ENCODE results near the gene D2HGDH. TPM values are rescaled to one million over a fixed set of nuclear protein-coding genes. Genes with fewer than 3 reads are reported as not detected.

The D2HGDH gene
- total RNA-seq, 1 donor from 2014 or later = 14.5 TPM

DNA sequence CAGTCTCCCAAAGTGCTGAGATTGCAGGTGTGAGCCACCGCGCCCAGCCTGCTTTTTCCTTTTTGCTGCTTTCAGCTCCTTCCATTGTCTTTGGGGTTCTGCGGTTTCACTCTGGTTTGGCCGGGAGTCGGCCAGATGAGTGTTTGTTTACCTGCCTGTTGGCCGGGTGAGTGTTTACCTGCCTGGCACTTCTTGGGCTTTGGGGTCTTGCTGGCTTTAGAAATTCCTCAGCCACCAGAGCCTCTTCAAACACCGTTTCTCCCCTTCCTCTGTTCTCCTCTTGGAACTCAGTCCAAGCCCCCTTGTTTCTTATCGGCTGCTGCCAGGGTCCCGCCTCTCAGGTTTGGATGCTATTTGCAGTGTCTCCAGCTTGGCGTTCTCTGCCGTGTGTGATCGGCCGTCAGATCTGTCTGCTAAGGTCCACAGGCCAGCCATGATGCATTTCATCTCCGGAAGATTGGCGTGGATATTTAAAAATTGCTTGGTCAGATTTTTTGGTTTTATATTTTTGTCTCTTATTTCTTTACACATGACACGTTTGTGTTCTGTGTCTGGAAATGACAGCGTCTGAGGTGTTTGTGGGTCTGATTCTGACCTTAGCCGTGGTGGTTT lies 28.0 kb downstream of the D2HGDH start:
- TF ChIP-seq, protein P1, sequence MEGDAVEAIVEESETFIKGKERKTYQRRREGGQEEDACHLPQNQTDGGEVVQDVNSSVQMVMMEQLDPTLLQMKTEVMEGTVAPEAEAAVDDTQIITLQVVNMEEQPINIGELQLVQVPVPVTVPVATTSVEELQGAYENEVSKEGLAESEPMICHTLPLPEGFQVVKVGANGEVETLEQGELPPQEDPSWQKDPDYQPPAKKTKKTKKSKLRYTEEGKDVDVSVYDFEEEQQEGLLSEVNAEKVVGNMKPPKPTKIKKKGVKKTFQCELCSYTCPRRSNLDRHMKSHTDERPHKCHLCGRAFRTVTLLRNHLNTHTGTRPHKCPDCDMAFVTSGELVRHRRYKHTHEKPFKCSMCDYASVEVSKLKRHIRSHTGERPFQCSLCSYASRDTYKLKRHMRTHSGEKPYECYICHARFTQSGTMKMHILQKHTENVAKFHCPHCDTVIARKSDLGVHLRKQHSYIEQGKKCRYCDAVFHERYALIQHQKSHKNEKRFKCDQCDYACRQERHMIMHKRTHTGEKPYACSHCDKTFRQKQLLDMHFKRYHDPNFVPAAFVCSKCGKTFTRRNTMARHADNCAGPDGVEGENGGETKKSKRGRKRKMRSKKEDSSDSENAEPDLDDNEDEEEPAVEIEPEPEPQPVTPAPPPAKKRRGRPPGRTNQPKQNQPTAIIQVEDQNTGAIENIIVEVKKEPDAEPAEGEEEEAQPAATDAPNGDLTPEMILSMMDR (IDR thresholded peaks at IDR 0.05) = no peak
- Mint-ChIP-seq H3K4me1 (ENCODE audit: low read depth) (peaks cover 3% of the 10 kb centered on the region), H3K27me3 (ENCODE audit: low read depth) (no peaks in the 10 kb centered on the region), H3K4me3 (ENCODE audit: unreplicated experiment) (no peak overlapping the region), H3K27ac (ENCODE audit: unreplicated experiment) (no peak overlapping the region), H3K36me3 (ENCODE audit: low read depth) (peaks cover 20% of the 10 kb centered on the region), H3K9me3 (ENCODE audit: low read depth) (peaks cover 3% of the 10 kb centered on the region)
- DNase-seq (ENCODE audit: low spot score) = no peak

DNA sequence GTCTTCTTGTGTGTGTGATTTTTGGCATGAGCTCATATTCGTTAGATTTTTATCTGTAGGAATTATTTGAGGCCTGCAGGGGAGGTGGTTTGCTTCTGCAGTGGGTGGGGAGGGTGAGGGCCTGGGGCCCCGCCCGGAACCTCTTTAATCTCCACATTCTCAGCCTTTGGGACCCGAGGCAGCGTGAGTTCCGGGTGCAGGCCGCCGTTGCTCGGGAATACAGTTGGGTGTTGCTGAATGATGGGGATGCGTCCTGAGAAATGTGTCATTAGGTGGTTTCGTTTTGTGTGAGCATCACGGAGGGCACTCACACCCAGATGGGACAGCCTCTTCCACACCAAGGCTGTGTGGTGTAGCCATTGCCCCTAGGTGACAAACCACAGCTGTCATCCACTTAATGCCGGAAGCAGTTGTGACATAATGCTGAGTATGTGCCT lies 28.5 kb downstream of the D2HGDH start:
- Mint-ChIP-seq H3K9me3 (ENCODE audit: low read depth) (peaks cover 3% of the 10 kb centered on the region), H3K4me3 (ENCODE audit: unreplicated experiment) (no peak overlapping the region), H3K4me1 (ENCODE audit: low read depth) (peaks cover 3% of the 10 kb centered on the region), H3K36me3 (ENCODE audit: low read depth) (peaks cover 18% of the 10 kb centered on the region), H3K27me3 (ENCODE audit: low read depth) (no peaks in the 10 kb centered on the region), H3K27ac (ENCODE audit: unreplicated experiment) (no peak overlapping the region)
- TF ChIP-seq, protein P1 (IDR thresholded peaks at IDR 0.05) = no peak
- peak; percentile 60 for DNase-seq (ENCODE audit: low spot score)

DNA sequence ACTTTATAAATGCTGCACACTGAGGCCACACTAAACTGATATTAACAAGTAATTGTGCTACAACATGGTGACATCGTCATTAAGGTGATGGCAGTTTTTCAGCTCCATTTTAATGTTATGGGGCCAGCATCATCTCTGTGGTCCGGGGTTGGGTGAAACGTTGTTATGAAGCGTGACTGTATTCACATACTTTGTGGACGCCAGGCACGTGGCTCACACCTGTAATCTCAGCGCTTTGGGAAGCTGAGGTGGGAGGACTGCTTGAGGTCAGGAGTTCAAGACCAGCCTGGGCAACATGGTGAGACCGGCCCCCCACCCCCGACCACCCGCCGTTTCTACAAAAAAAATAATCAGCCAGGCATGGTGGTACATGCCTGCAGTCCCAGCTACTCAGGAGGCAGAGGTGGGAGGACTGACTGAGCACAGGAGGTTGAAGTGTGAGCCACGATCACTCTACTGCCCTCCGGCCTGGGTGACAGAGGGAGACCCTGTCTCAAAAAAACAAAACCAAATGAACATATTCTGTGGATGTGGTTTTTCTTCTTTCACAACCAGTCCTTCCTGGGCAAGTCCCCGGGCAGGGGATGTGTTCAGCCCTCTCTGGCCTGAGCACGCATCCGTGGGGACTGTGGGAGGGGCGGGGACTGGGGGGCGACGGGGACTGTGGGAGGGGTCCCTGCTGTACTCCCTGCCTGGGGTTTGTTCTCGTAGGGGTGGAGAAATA lies 29.3 kb downstream of the D2HGDH start:
- Mint-ChIP-seq H3K4me1 (ENCODE audit: low read depth) (peaks cover 3% of the 10 kb centered on the region), H3K27me3 (ENCODE audit: low read depth) (no peaks in the 10 kb centered on the region)

DNA sequence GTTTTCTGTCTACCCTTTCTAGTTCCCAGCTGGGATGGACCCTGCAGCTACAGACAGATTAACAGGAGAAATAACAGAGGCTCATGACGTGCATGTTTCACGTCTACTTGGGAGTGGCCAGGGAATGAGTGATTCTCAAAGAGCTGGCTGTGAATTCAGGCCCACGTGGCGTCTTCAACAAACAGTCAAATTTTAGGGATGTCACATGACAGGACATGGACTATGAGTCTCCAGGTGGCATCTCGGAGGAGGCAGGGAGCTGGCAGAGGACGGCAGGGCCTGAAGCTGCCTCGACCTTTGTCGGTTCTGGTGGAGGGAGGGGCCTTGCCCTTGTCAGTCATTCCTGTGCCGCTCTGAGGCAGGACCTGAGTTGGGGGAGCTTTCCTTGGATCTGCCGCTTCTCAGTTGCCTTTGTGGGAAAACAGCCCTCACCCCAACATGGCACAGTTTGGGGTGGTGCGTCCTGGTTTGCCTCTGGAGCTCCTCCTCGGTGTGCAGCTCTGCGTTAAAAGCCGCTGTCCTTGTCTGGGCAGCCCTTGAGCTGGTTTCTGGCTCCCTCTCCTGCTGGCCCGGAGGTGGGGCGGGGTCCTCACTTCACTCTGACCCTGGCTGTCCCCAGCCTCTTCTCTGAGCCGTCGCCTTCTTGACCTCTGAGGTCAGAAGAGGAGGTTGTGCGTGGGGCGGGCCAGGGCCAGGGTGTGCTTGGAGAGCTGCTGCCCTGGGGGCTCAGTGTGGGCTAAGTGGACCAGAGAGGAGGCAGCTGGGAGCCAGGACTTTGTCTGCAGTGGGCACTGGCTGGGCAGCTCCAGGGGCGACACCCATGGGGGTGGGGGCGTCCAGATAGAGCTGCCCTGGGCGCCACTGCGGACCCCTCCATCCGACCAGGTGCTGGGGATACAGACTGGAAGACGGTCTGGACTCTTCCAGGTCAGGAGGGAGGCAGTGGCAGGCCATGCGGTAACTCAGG lies 30.1 kb downstream of the D2HGDH start:
- no peaks in the 10 kb centered on the region for H3K27me3 Mint-ChIP-seq (ENCODE audit: low read depth)
- H3K9me3 Mint-ChIP-seq (ENCODE audit: low read depth) = peaks cover 3% of the 10 kb centered on the region
- H3K36me3 Mint-ChIP-seq (ENCODE audit: low read depth) = peaks cover 13% of the 10 kb centered on the region
- H3K4me3 Mint-ChIP-seq (ENCODE audit: unreplicated experiment) = no peak overlapping the region
- peak; percentile 86 for DNase-seq (ENCODE audit: low spot score)
- TF ChIP-seq, protein P1 (IDR thresholded peaks at IDR 0.05) = no peak
- no peak overlapping the region for H3K27ac Mint-ChIP-seq (ENCODE audit: unreplicated experiment)
- peaks cover 3% of the 10 kb centered on the region for H3K4me1 Mint-ChIP-seq (ENCODE audit: low read depth)

More for the DNA sequence above, 29.3 kb downstream of the D2HGDH start:
- DNase-seq (ENCODE audit: low spot score) = no peak
- H3K4me3 Mint-ChIP-seq (ENCODE audit: unreplicated experiment) = no peak overlapping the region
- H3K36me3 Mint-ChIP-seq (ENCODE audit: low read depth) = peaks cover 17% of the 10 kb centered on the region
- TF ChIP-seq, protein P1 (IDR thresholded peaks at IDR 0.05) = no peak
- H3K27ac Mint-ChIP-seq (ENCODE audit: unreplicated experiment) = no peak overlapping the region
- peaks cover 3% of the 10 kb centered on the region for H3K9me3 Mint-ChIP-seq (ENCODE audit: low read depth)
